T-cell (primary cell): ENCODE results near the gene STX2. TPM values are rescaled to one million over a fixed set of nuclear protein-coding genes. Genes with fewer than 3 reads are reported as not detected.
"Not testable (repeated sequence)": the region's sequence is repeated elsewhere in the genome, so short reads cannot be mapped to it uniquely, and the experiment has no call there.

Source experiments
- ATAC-seq, 4 experiments: fragments of 200-7000 bp in 3 of 4; fragments of 150-1000 bp in 1 of 4; cut with Tn5 transposase; replicated peaks in 1 of 4; 1 replicate in 3 of 4; 2 replicates in 1 of 4; pipeline ENCODE4 v1.10.0; 2021; ENCODE audit warnings: moderate library complexity in 3 of 4, mild to moderate bottlenecking in 2 of 4, moderate number of reproducible peaks in 1 of 4
- CTCF ChIA-PET, 2 donors: fragments of 300-600 bp; sonication (Branson Sonifier 250); formaldehyde crosslinking; loops; one replicate each; lab custom pipeline; 2022; ENCODE audit warnings: antibody characterized with exemption in 2 of 2; lab: Charles Lee
- POLR2A ChIA-PET, 2 donors: fragments of 300-600 bp; sonication (Branson Sonifier 250); formaldehyde crosslinking; loops; one replicate each; lab custom pipeline; 2022; ENCODE audit warnings: antibody characterized with exemption in 2 of 2; lab: Charles Lee
- DNase-seq, 35 experiments: peaks; one replicate each; pipeline versions ENCODE4 v3.0.0 to v3.0.0-alpha.2; 2013 to 2023
- H3K27ac ChIP-seq: one replicate; pipeline ENCODE4 v1.5.1; 2013; ENCODE audit warnings: low read length
- H3K27me3 ChIP-seq, 2 experiments: replicated peaks in 1 of 2; 1 replicate in 1 of 2; 2 replicates in 1 of 2; pipeline versions ENCODE4 v1.6.1 to v1.7.0; 2013; ENCODE audit warnings: low read length in 1 of 2, mixed read lengths in 1 of 2; ENCODE audit not compliant: control insufficient read depth in 2 of 2, insufficient read depth in 2 of 2; ENCODE audit errors: extremely low read depth in 1 of 2
- H3K36me3 ChIP-seq, 2 donors: 1 replicate in 1 of 2; 2 replicates in 1 of 2; pipeline versions ENCODE4 v1.6.1 to v1.7.0; 2013; ENCODE audit warnings: low read length in 1 of 2; ENCODE audit not compliant: control insufficient read depth in 2 of 2, insufficient read depth in 1 of 2; ENCODE audit errors: extremely low read depth in 1 of 2
- H3K4me1 ChIP-seq, 2 experiments: 1 replicate in 1 of 2; 2 replicates in 1 of 2; pipeline versions ENCODE4 v1.6.1 to v1.7.0; 2013; ENCODE audit warnings: low read length in 2 of 2, mixed read lengths in 1 of 2; ENCODE audit not compliant: insufficient read depth in 2 of 2, control insufficient read depth in 1 of 2; ENCODE audit errors: extremely low read depth in 1 of 2
- H3K4me3 ChIP-seq, 2 donors: 1 replicate in 1 of 2; 2 replicates in 1 of 2; pipeline versions ENCODE4 v1.5.1 to v1.7.0; 2013; ENCODE audit warnings: mild to moderate bottlenecking in 2 of 2, low read length in 1 of 2, moderate library complexity in 1 of 2; ENCODE audit not compliant: control insufficient read depth in 1 of 2; ENCODE audit errors: extremely low read depth in 1 of 2
- H3K9me3 ChIP-seq: 2 replicates; pipeline ENCODE4 v1.7.0; 2013
- H3K27ac Mint-ChIP-seq, 2 donors: one replicate each; pipeline ENCODE4 v1.8.0; 2020 to 2021; ENCODE audit warnings: mild to moderate bottlenecking in 2 of 2, mixed read lengths in 2 of 2
- H3K27me3 Mint-ChIP-seq, 2 donors: one replicate each; pipeline ENCODE4 v1.8.0; 2021 to 2022; ENCODE audit warnings: mixed read lengths in 2 of 2
- H3K36me3 Mint-ChIP-seq: one replicate; pipeline ENCODE4 v1.8.0; 2021; ENCODE audit warnings: mixed read lengths
- H3K4me1 Mint-ChIP-seq, 3 donors: one replicate each; pipeline ENCODE4 v1.8.0; 2020 to 2022; ENCODE audit warnings: mixed read lengths in 3 of 3, mild to moderate bottlenecking in 1 of 3
- H3K4me3 Mint-ChIP-seq, 3 donors: one replicate each; pipeline ENCODE4 v1.8.0; 2020 to 2022; ENCODE audit warnings: mild to moderate bottlenecking in 3 of 3, mixed read lengths in 3 of 3, moderate library complexity in 3 of 3
- H3K9me3 Mint-ChIP-seq, 3 donors: one replicate each; pipeline ENCODE4 v1.8.0; 2020 to 2022; ENCODE audit warnings: mixed read lengths in 3 of 3
- whole genome bisulfite sequencing: methylation state at CpG from one replicate; pipeline ENCODE4 v1.1.5; 2013; ENCODE audit warnings: missing lambda C conversion rate; ENCODE audit not compliant: insufficient coverage; 5-methylcytosine and 5-hydroxymethylcytosine counted together
- total RNA-seq, 35 experiments: library from RNA in 6 of 35; stranded (reverse) in 6 of 35; fragments of 120-200 nt in 1 of 35; gene quantifications; one replicate each; pipeline versions ENCODE4 v1.2.1 to v1.2.4 and lab custom pipeline; 2013 to 2026

Gene STX2
- total RNA-seq, 5 donors from 2014 or later (not counting 1 experiment from before 2014, with no cell fraction given) = 21.8 to 26.7 (median 22.8) TPM

GRCh38 chr12:130871286-130872178, 32.5 kb upstream of the STX2 start, which contains the start of gene RAN:
Gene RAN, plus strand, starts transcription at chr12:130872066. Its CDS starts 528 bp downstream, at chr12:130872594.
- DNase-seq (peak; percentile 77 to 96 (median 88)), ATAC-seq (peak; percentile 83 to 86 (median 84))
- Histone ChIP-seq H3K4me3 (peak within 1 kb of the TSS; percentile 76 to 78), H3K27ac (peak within 1 kb of the TSS; percentile 91), H3K9me3 (no peaks in the 10 kb centered on the region), H3K27me3 (no peaks in the 10 kb centered on the region), H3K36me3 (peaks cover 12 to 36% of the 10 kb centered on the region in 2 donors), H3K4me1 (peaks cover 23 to 45% of the 10 kb centered on the region in 2 experiments)
- ChIA-PET CTCF (interaction anchor here (1.0 to 1.5 kb wide), 5 partner anchors 32 to 55 kb away, joined by 3 to 6 read pairs (median 4); partner anchors contain the start of gene STX2 (in 1 of the 2)), POLR2A (no interaction called here)
- Mint-ChIP-seq H3K4me1 (peaks cover 65 to 74% (median 70%) of the 10 kb centered on the region in 3 donors), H3K36me3 (peaks cover 35% of the 10 kb centered on the region), H3K4me3 (peak within 1 kb of the TSS; percentile 83 to 94 (median 91)), H3K27me3 (no peaks in the 10 kb centered on the region), H3K27ac (peak within 1 kb of the TSS; percentile 95), H3K9me3 (no peaks in the 10 kb centered on the region)
- 1% methylated on average over 109 of the region's 118 CpGs for WGBS

DNA sequence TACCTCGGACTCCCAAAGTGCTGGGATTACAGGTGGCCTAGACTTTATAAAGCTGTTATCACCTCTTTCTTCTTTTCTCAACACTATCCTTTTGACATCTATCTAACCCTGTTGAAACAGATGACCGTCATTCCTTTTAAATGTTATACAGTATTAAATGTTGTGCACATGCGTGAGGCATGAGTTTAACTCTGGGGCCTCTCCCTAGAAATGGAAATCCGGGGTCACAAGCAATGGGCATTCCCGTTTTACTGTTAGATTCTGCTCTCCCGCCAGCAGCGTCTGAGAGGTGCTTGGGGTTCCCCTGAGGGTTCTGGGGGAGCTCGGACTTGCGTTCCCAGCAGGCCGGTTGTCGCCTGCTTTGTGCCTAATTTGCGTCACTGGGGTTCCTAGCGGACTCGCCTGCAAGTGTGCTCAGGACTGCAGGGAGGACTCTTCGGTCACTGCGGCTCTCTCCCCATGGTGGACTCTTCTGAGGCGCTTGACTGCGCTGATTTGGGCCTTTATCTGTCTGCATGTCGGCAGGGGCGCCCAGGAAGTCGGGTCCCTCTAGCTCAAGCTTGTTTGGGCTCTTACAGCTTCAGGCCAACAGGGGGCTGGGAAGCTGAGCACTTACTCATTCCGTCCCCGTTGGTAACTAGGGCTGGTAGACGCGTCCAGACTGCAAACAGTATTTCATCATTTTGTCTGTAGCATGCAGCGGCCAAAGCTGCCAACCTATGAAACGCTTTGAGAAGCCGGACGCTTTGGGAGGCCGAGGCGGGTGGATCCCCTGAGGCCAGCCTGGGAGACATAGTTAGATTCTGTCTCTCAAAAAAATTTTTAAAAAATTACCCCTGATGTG, 31.6 kb upstream of the STX2 start:
- peak overlapping the region; percentile 91 for H3K27ac ChIP-seq
- DNase-seq = peak; percentile 25 to 81 (median 56)
- no peaks in the 10 kb centered on the region for H3K9me3 ChIP-seq
- no peaks in the 10 kb centered on the region for H3K27me3 ChIP-seq
- H3K27ac Mint-ChIP-seq = peak overlapping the region; percentile 95
- ATAC-seq = peak; percentile 17 to 25 (median 22)
- peak overlapping the region; percentile 79 to 91 (median 80) for H3K4me3 Mint-ChIP-seq
- H3K36me3 ChIP-seq = peaks cover 12 to 28% of the 10 kb centered on the region in 2 donors
- H3K9me3 Mint-ChIP-seq = no peaks in the 10 kb centered on the region
- no peaks in the 10 kb centered on the region for H3K27me3 Mint-ChIP-seq
- POLR2A ChIA-PET = no interaction called here
- peak overlapping the region; percentile 17 to 68 for H3K4me3 ChIP-seq
- peaks cover 23 to 45% of the 10 kb centered on the region in 2 experiments for H3K4me1 ChIP-seq
- H3K36me3 Mint-ChIP-seq = peaks cover 28% of the 10 kb centered on the region
- 48% methylated on average over 27 of the region's 31 CpGs for WGBS
- H3K4me1 Mint-ChIP-seq = peaks cover 67 to 75% (median 69%) of the 10 kb centered on the region in 3 donors
- CTCF ChIA-PET = interaction anchor here (1.0 to 1.5 kb wide), 5 partner anchors 31 to 54 kb away, joined by 3 to 6 read pairs (median 4); partner anchors contain the start of gene STX2 (in 1 of the 2)

GRCh38 chr12:130868412-130868811, 29.4 kb upstream of the STX2 start:
- no peaks in the 10 kb centered on the region for H3K9me3 ChIP-seq
- POLR2A ChIA-PET = no interaction called here
- peak in 3 of 4 experiments; percentile 14 to 28 (median 18) for ATAC-seq
- Mint-ChIP-seq H3K4me1 (peaks cover 45 to 55% (median 48%) of the 10 kb centered on the region in 3 donors), H3K4me3 (peak overlapping the region; percentile 5 to 76 (median 9)), H3K9me3 (no peaks in the 10 kb centered on the region), H3K27ac (peak overlapping the region; percentile 97 to 98), H3K36me3 (peaks cover 9% of the 10 kb centered on the region), H3K27me3 (no peaks in the 10 kb centered on the region)
- CTCF ChIA-PET = no interaction called here
- no peak overlapping the region for H3K4me3 ChIP-seq
- peaks cover 19 to 41% of the 10 kb centered on the region in 2 experiments for H3K4me1 ChIP-seq
- peaks cover 0 to 5% of the 10 kb centered on the region in 2 donors for H3K36me3 ChIP-seq
- 23% methylated on average over 3 of the region's 4 CpGs for WGBS
- H3K27ac ChIP-seq = peak overlapping the region; percentile 88
- H3K27me3 ChIP-seq = no peaks in the 10 kb centered on the region
- DNase-seq = peak in 20 of 35 experiments; percentile 0 to 63 (median 28)

DNA sequence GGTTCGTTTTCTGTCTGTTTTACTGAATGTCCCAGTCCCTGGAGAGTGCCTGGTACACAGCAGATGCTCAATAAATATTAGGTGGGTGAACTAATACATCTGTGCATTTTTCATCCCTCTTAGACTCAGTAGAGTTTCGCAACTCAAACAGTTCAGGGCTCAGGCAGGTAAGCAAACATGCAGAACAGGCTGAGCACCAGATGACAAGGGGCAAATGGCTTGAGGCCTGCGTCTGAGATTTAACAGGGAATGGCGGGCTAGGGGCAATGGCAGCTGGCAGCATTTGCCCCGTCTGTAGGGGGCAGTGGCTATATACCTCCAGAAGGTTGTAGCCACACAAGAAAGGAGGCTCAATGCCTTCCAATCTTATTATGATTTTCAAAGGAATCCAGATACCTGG, 24.2 kb upstream of the STX2 start:
- Mint-ChIP-seq H3K27ac (no peak overlapping the region), H3K36me3 (peaks cover 3% of the 10 kb centered on the region), H3K27me3 (no peaks in the 10 kb centered on the region), H3K4me1 (peaks cover 16 to 21% (median 20%) of the 10 kb centered on the region in 3 donors), H3K9me3 (peaks cover 0 to 5% (median 4%) of the 10 kb centered on the region in 3 donors), H3K4me3 (no peak overlapping the region)
- H3K4me3 ChIP-seq = no peak overlapping the region
- no peak overlapping the region for H3K27ac ChIP-seq
- H3K36me3 ChIP-seq = no peaks in the 10 kb centered on the region
- H3K4me1 ChIP-seq = peaks cover under 1 to 12% of the 10 kb centered on the region in 2 experiments
- 88% methylated on average over 1 of the region's 5 CpGs for WGBS
- ChIA-PET CTCF (no interaction called here), POLR2A (interaction anchor here in 1 of 2 donors (0.6 kb wide), 1 partner anchor 46 kb away, joined by 3 read pairs; no protein-coding TSS in a partner anchor)
- H3K27me3 ChIP-seq = peaks cover 0 to 6% of the 10 kb centered on the region in 2 experiments
- H3K9me3 ChIP-seq = no peaks in the 10 kb centered on the region
- DNase-seq (no peak), ATAC-seq (no peak)

GRCh38 chr12:130862771-130863170, 23.7 kb upstream of the STX2 start:
- H3K9me3 ChIP-seq, H3K27me3 Mint-ChIP-seq, H3K4me3 Mint-ChIP-seq, POLR2A ChIA-PET, H3K36me3 Mint-ChIP-seq, H3K27ac ChIP-seq, DNase-seq, H3K4me1 ChIP-seq, H3K9me3 Mint-ChIP-seq, H3K4me3 ChIP-seq, H3K27ac Mint-ChIP-seq, CTCF ChIA-PET, H3K27me3 ChIP-seq, ATAC-seq, H3K36me3 ChIP-seq: not testable (repeated sequence)
- 100% methylated on average over 3 of the region's 8 CpGs for WGBS
- peaks cover 10 to 16% (median 15%) of the 10 kb centered on the region in 3 donors for H3K4me1 Mint-ChIP-seq
